ENCODE data around the gene RALGAPA1.
"Not testable (repeated sequence)": the region's sequence is repeated elsewhere in the genome, so short reads cannot be mapped to it uniquely, and the experiment has no call there.

DNA sequence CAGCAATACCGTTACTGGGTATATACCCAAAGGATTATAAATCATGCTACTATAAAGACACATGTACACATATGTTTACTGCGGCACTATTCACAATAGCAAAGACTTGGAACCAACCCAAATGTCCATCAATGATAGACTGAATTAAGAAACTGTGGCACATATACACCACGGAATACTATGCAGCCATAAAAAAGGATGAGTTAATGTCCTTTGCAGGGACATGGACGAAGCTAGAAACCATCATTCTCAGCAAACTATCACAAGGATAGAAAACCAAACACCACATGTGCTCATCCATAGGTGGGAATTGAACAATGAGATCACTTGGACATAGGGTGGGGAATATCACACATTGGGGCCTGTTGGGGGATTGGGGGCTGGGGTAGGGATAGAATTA, 187.1 kb downstream of the RALGAPA1 start:
- TF ChIP-seq, protein P1, sequence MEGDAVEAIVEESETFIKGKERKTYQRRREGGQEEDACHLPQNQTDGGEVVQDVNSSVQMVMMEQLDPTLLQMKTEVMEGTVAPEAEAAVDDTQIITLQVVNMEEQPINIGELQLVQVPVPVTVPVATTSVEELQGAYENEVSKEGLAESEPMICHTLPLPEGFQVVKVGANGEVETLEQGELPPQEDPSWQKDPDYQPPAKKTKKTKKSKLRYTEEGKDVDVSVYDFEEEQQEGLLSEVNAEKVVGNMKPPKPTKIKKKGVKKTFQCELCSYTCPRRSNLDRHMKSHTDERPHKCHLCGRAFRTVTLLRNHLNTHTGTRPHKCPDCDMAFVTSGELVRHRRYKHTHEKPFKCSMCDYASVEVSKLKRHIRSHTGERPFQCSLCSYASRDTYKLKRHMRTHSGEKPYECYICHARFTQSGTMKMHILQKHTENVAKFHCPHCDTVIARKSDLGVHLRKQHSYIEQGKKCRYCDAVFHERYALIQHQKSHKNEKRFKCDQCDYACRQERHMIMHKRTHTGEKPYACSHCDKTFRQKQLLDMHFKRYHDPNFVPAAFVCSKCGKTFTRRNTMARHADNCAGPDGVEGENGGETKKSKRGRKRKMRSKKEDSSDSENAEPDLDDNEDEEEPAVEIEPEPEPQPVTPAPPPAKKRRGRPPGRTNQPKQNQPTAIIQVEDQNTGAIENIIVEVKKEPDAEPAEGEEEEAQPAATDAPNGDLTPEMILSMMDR (IDR thresholded peaks at IDR 0.05): not testable (repeated sequence)
- TF ChIP-seq POLR2A, EP300 (IDR thresholded peaks at IDR 0.05): not testable (repeated sequence)
